ENCODE measurements around the gene MYO1H. TPM values are rescaled to one million over a fixed set of nuclear protein-coding genes. Genes with fewer than 3 reads are reported as not detected.
A peak's percentile ranks its signal among the peaks of the same experiment; 100 is the strongest.

The MYO1H gene
- total RNA-seq, 2 experiments from 2014 or later = not detected

DNA sequence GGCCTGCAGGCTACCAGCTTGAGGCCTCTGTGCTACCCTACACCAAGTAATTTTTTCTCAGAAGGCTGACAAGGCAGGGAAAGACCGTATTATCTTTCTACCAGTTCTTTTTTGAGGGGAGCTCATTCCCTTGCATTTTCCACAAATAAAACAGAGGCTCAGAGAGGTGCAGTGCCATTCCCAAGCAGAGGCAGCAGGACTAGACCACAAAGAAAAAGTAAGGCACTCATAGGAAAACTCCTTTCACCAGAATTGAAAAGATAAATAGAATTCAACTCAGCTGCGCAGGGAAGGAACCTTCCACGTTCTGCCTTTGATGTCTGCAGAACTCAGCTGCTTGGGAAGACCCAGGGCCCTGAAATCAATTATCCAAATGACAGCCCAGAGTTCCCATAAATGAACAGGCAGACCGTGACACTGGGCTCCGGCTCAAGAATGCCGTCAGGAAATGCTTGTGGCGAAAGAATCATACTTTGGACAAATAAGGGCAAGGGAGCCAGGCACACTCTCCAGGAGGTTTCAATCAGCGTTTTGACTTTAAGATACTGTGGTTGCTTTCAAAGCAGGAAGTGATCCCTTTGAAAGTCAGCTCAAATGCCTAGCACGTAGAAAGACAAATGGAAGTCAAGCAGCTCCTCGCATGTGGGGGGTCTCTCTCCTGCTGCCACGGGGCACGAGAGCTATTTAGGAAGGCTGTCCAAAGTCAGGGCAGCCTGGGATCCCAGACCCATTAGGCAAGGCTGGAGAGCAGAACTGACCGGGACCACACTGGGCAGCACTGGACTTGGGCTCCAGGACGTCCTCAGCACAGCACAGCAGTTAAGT, 115.4 kb downstream of the MYO1H start:
- H3K4me3 ChIP-seq (ENCODE audit: low read length) = no peak overlapping the region
- Mint-ChIP-seq H3K4me1 (ENCODE audit: low read depth) (peaks cover 58% of the 10 kb centered on the region), H3K36me3 (ENCODE audit: low read depth) (peaks cover 58% of the 10 kb centered on the region), H3K4me3 (peak overlapping the region; percentile 61), H3K27me3 (no peaks in the 10 kb centered on the region), H3K9me3 (no peaks in the 10 kb centered on the region), H3K27ac (peak overlapping the region; percentile 76)
- H3K4me1 ChIP-seq (ENCODE audit: insufficient read depth, low read length) = peaks cover 30% of the 10 kb centered on the region
- ChIA-PET CTCF (interaction anchor here (1.0 to 1.5 kb wide), 2 partner anchors 30 to 35 kb away, joined by 3 to 4 read pairs; no protein-coding TSS in a partner anchor), POLR2A (interaction anchor here (0.8 to 2.2 kb wide), 5 partner anchors 10 to 35 kb away, joined by 3 to 21 read pairs (median 5); partner anchors contain the start of genes KCTD10 and UBE3B)
- TF ChIP-seq, protein P1, sequence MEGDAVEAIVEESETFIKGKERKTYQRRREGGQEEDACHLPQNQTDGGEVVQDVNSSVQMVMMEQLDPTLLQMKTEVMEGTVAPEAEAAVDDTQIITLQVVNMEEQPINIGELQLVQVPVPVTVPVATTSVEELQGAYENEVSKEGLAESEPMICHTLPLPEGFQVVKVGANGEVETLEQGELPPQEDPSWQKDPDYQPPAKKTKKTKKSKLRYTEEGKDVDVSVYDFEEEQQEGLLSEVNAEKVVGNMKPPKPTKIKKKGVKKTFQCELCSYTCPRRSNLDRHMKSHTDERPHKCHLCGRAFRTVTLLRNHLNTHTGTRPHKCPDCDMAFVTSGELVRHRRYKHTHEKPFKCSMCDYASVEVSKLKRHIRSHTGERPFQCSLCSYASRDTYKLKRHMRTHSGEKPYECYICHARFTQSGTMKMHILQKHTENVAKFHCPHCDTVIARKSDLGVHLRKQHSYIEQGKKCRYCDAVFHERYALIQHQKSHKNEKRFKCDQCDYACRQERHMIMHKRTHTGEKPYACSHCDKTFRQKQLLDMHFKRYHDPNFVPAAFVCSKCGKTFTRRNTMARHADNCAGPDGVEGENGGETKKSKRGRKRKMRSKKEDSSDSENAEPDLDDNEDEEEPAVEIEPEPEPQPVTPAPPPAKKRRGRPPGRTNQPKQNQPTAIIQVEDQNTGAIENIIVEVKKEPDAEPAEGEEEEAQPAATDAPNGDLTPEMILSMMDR (IDR thresholded peaks at IDR 0.05) = no peak
- ATAC-seq (ENCODE audit: poor library complexity) (peak; percentile 73), DNase-seq (peak in 1 of 14 experiments; percentile 19)
- no peak overlapping the region for H3K27ac ChIP-seq (ENCODE audit: low read depth in 1 of 2, low read length in 2 of 2)
- no peaks in the 10 kb centered on the region for H3K9me3 ChIP-seq (ENCODE audit: control insufficient read depth in 1 of 2, insufficient read depth in 1 of 2, low read length in 2 of 2)
- no peaks in the 10 kb centered on the region for H3K27me3 ChIP-seq (ENCODE audit: control insufficient read depth in 1 of 2, insufficient read depth in 2 of 2, low read length in 2 of 2)
- intact Hi-C loops (cut with DNase I, micrococcal nuclease) = no loop called here
- H3K36me3 ChIP-seq (ENCODE audit: insufficient read depth, low read length) = peaks cover 57% of the 10 kb centered on the region

DNA sequence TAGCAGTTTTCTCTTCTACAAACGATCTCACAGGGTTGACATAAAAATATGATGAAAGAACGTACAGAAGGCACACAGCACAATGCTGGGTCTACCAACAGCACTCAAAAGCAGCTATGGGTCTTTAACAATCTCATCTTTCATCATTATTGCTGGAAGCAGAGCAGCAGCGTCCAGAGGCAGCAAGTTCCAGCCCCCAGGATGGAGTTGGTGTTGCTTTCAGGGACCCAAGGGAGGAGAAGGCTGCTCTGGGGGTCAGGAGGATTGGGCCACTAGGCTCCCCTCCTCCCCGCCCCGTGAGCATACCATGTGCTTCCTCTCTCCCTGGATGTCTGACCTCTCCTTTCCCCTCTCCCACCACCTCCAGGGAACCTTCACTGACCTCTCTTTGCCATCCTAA, 116.1 kb downstream of the MYO1H start:
- peaks cover 59% of the 10 kb centered on the region for H3K36me3 Mint-ChIP-seq (ENCODE audit: low read depth)

DNA sequence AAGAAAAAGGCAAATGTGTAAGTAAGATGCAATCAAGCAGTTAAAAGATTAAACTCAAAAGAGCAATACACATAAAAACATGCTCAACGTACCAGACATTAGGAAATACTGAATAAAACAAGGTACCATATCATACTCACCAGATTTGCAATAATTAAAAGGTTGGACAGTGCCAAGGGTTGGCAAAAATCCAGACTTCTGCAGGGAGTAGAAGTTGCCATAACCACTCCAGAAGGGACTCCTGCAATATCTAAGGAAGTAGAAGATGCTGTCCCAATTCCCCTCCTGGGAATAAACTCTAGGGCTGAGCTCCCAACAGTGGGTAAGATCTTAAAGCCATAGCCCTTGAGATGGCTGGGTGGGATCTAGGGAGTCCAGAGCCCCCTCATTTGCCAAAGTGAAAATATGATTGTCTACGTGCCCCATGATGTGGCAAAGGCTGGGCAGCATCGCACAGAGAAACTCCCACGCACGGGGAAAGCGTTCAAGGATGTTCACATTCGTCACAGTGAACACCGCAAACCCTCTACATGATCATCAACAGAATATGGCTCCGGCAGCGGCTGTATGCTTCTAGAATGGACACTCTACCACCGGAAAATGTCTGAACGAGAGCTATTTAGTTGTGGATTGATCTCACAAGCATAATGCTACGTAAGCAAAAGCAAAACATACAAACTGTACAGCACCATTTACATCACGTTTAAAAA, 117.1 kb downstream of the MYO1H start:
- Histone ChIP-seq H3K27ac (ENCODE audit: low read depth in 1 of 2, low read length in 2 of 2) (no peak overlapping the region), H3K4me3 (ENCODE audit: low read length) (no peak overlapping the region), H3K9me3 (ENCODE audit: control insufficient read depth in 1 of 2, insufficient read depth in 1 of 2, low read length in 2 of 2) (no peaks in the 10 kb centered on the region), H3K36me3 (ENCODE audit: insufficient read depth, low read length) (peaks cover 56% of the 10 kb centered on the region), H3K27me3 (ENCODE audit: control insufficient read depth in 1 of 2, insufficient read depth in 2 of 2, low read length in 2 of 2) (no peaks in the 10 kb centered on the region), H3K4me1 (ENCODE audit: insufficient read depth, low read length) (peaks cover 31% of the 10 kb centered on the region)
- Mint-ChIP-seq H3K27ac (no peak overlapping the region), H3K36me3 (ENCODE audit: low read depth) (peaks cover 56% of the 10 kb centered on the region), H3K4me3 (no peak overlapping the region), H3K4me1 (ENCODE audit: low read depth) (peaks cover 52% of the 10 kb centered on the region), H3K9me3 (no peaks in the 10 kb centered on the region), H3K27me3 (no peaks in the 10 kb centered on the region)
- CTCF ChIA-PET = interaction anchor here (1.5 kb wide), 1 partner anchor 310 kb away, joined by 3 read pairs; no protein-coding TSS in a partner anchor
- intact Hi-C loops (cut with DNase I, micrococcal nuclease) = no loop called here
- TF ChIP-seq, protein P1 (IDR thresholded peaks at IDR 0.05) = no peak
- DNase-seq (no peak), ATAC-seq (ENCODE audit: poor library complexity) (no peak)
- POLR2A ChIA-PET = no interaction called here

More for the DNA sequence above, 116.1 kb downstream of the MYO1H start:
- H3K27ac ChIP-seq (ENCODE audit: low read depth in 1 of 2, low read length in 2 of 2) = no peak overlapping the region
- ATAC-seq (ENCODE audit: poor library complexity) (peak; percentile 14), DNase-seq (no peak)
- CTCF ChIA-PET = interaction anchor here (1.0 to 1.5 kb wide), 3 partner anchors 31 to 311 kb away, joined by 3 to 4 read pairs (median 3); no protein-coding TSS in a partner anchor
- H3K9me3 ChIP-seq (ENCODE audit: control insufficient read depth in 1 of 2, insufficient read depth in 1 of 2, low read length in 2 of 2) = no peaks in the 10 kb centered on the region
- intact Hi-C loops (cut with DNase I, micrococcal nuclease) = no loop called here
- no peaks in the 10 kb centered on the region for H3K27me3 ChIP-seq (ENCODE audit: control insufficient read depth in 1 of 2, insufficient read depth in 2 of 2, low read length in 2 of 2)
- Mint-ChIP-seq H3K4me1 (ENCODE audit: low read depth) (peaks cover 58% of the 10 kb centered on the region), H3K4me3 (no peak overlapping the region), H3K27me3 (no peaks in the 10 kb centered on the region), H3K27ac (peak overlapping the region; percentile 76), H3K9me3 (no peaks in the 10 kb centered on the region)
- peaks cover 30% of the 10 kb centered on the region for H3K4me1 ChIP-seq (ENCODE audit: insufficient read depth, low read length)
- H3K4me3 ChIP-seq (ENCODE audit: low read length) = no peak overlapping the region
- TF ChIP-seq, protein P1 (IDR thresholded peaks at IDR 0.05) = no peak
- POLR2A ChIA-PET = interaction anchor here (1.0 to 2.2 kb wide), 3 partner anchors 10 to 36 kb away, joined by 5 to 21 read pairs (median 8); partner anchors contain the start of genes KCTD10 and UBE3B
- H3K36me3 ChIP-seq (ENCODE audit: insufficient read depth, low read length) = peaks cover 55% of the 10 kb centered on the region
